DOHH2 (cell line): Measurements from ENCODE around the gene THRB.
"Not testable (repeated sequence)": the region's sequence is repeated elsewhere in the genome, so short reads cannot be mapped to it uniquely, and the experiment has no call there.

ENCODE experiments used
- H3F3A ChIP-seq: fragments of 200-600 bp; sonication (generic), shearing (Covaris generic); 2 replicates; pipeline ENCODE4 v1.6.0; 2016; ENCODE audit warnings: antibody characterized with exemption, mild to moderate bottlenecking; ENCODE audit not compliant: control insufficient read depth, insufficient read depth
- H3K27ac ChIP-seq: fragments of 200-600 bp; sonication (generic); 2 replicates; pipeline ENCODE4 v1.5.1; 2014; ENCODE audit warnings: low read depth, mild to moderate bottlenecking, low read length, moderate library complexity
- H3K27me3 ChIP-seq: fragments of 200-600 bp; sonication (generic); 2 replicates; pipeline ENCODE4 v1.6.1; 2014; ENCODE audit warnings: mild to moderate bottlenecking, low read length, mixed read lengths; ENCODE audit not compliant: control insufficient read depth
- H3K36me3 ChIP-seq: fragments of 200-600 bp; sonication (generic); 2 replicates; pipeline ENCODE4 v1.6.1; 2014; ENCODE audit warnings: mild to moderate bottlenecking, low read length, moderate library complexity, mixed read lengths; ENCODE audit not compliant: control insufficient read depth
- H3K4me1 ChIP-seq: fragments of 200-600 bp; sonication (generic); 2 replicates; pipeline ENCODE4 v1.6.1; 2014; ENCODE audit warnings: mild to moderate bottlenecking, low read length, mixed read lengths; ENCODE audit not compliant: control insufficient read depth
- H3K4me2 ChIP-seq: fragments of 200-600 bp; sonication (generic); 2 replicates; pipeline ENCODE4 v1.6.0; 2014; ENCODE audit warnings: mild to moderate bottlenecking, low read length, moderate library complexity
- H3K4me3 ChIP-seq: fragments of 200-600 bp; sonication (generic); 2 replicates; pipeline ENCODE4 v1.5.1; 2014; ENCODE audit warnings: mild to moderate bottlenecking, low read length, mixed read lengths
- H3K79me2 ChIP-seq: fragments of 200-600 bp; sonication (generic); 2 replicates; pipeline ENCODE4 v1.6.1; 2014; ENCODE audit warnings: mild to moderate bottlenecking, low read length, mixed read lengths; ENCODE audit not compliant: control insufficient read depth
- H3K9me2 ChIP-seq: fragments of 200-600 bp; sonication (generic); replicated peaks from 2 replicates; pipeline ENCODE4 v1.6.1; 2014; ENCODE audit warnings: mild to moderate bottlenecking, low read length, mixed read lengths; ENCODE audit not compliant: control insufficient read depth
- H3K9me3 ChIP-seq: fragments of 200-600 bp; sonication (generic); 2 replicates; pipeline ENCODE4 v1.6.1; 2014; ENCODE audit warnings: antibody characterized with exemption, low read length, mixed read lengths; ENCODE audit not compliant: control insufficient read depth, insufficient read depth
- H4K20me1 ChIP-seq: fragments of 200-600 bp; sonication (generic); 2 replicates; pipeline ENCODE4 v1.6.0; 2014; ENCODE audit warnings: low read depth, mild to moderate bottlenecking, antibody characterized with exemption, low read length, moderate library complexity; ENCODE audit not compliant: control insufficient read depth, insufficient read depth
- EZH2phosphoT487 ChIP-seq: fragments of 200-600 bp; sonication (generic); IDR thresholded peaks from 2 replicates; pipeline ENCODE4 v1.6.1; 2017; ENCODE audit warnings: borderline replicate concordance, mild to moderate bottlenecking, antibody characterized with exemption, low read length, moderate library complexity, mixed read lengths
- TF ChIP-seq, protein P1 (sequence below): fragments of 200-600 bp; sonication (generic); IDR thresholded peaks from one replicate; pipeline ENCODE4 v1.5.1; 2014; ENCODE audit warnings: antibody characterized with exemption, mild to moderate bottlenecking, low read depth, low read length; ENCODE audit not compliant: poor library complexity, severe bottlenecking

THRB gene

GRCh38 chr3:24096271-24096670 is 398.4 kb downstream of the THRB start:
- H3K4me1 ChIP-seq = no peaks in the 10 kb centered on the region
- H3K4me2 ChIP-seq = no peak overlapping the region
- TF ChIP-seq, protein P1, sequence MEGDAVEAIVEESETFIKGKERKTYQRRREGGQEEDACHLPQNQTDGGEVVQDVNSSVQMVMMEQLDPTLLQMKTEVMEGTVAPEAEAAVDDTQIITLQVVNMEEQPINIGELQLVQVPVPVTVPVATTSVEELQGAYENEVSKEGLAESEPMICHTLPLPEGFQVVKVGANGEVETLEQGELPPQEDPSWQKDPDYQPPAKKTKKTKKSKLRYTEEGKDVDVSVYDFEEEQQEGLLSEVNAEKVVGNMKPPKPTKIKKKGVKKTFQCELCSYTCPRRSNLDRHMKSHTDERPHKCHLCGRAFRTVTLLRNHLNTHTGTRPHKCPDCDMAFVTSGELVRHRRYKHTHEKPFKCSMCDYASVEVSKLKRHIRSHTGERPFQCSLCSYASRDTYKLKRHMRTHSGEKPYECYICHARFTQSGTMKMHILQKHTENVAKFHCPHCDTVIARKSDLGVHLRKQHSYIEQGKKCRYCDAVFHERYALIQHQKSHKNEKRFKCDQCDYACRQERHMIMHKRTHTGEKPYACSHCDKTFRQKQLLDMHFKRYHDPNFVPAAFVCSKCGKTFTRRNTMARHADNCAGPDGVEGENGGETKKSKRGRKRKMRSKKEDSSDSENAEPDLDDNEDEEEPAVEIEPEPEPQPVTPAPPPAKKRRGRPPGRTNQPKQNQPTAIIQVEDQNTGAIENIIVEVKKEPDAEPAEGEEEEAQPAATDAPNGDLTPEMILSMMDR = no peak
- no peak for TF ChIP-seq EZH2phosphoT487
- no peaks in the 10 kb centered on the region for H3K36me3 ChIP-seq
- H3K9me2 ChIP-seq = no peaks in the 10 kb centered on the region
- H3K9me3 ChIP-seq = no peaks in the 10 kb centered on the region
- H3K27ac ChIP-seq = no peak overlapping the region
- no peaks in the 10 kb centered on the region for H4K20me1 ChIP-seq
- no peaks in the 10 kb centered on the region for H3K27me3 ChIP-seq
- no peak overlapping the region for H3K4me3 ChIP-seq
- no peaks in the 10 kb centered on the region for H3F3A ChIP-seq
- no peaks in the 10 kb centered on the region for H3K79me2 ChIP-seq

- H3F3A ChIP-seq, H4K20me1 ChIP-seq, H3K27me3 ChIP-seq, H3K79me2 ChIP-seq, H3K4me3 ChIP-seq, H3K4me2 ChIP-seq, H3K27ac ChIP-seq, H3K36me3 ChIP-seq, H3K9me3 ChIP-seq, H3K4me1 ChIP-seq, H3K9me2 ChIP-seq: not testable (repeated sequence)
These were observed 399.8 kb downstream of the THRB start for GRCh38 chr3:24094818-24095217.

- no peaks in the 10 kb centered on the region for H4K20me1 ChIP-seq
- H3K9me2 ChIP-seq = no peaks in the 10 kb centered on the region
- no peaks in the 10 kb centered on the region for H3K4me1 ChIP-seq
- H3K36me3 ChIP-seq = no peaks in the 10 kb centered on the region
- TF ChIP-seq, protein P1 = peak; percentile 49
- TF ChIP-seq EZH2phosphoT487 = no peak
- H3F3A ChIP-seq = no peaks in the 10 kb centered on the region
- no peaks in the 10 kb centered on the region for H3K9me3 ChIP-seq
- H3K4me3 ChIP-seq = no peak overlapping the region
- no peak overlapping the region for H3K27ac ChIP-seq
- H3K79me2 ChIP-seq = no peaks in the 10 kb centered on the region
- H3K27me3 ChIP-seq = no peaks in the 10 kb centered on the region
- H3K4me2 ChIP-seq = no peak overlapping the region
These were observed 405.9 kb downstream of the THRB start for GRCh38 chr3:24088782-24089181.

DNA sequence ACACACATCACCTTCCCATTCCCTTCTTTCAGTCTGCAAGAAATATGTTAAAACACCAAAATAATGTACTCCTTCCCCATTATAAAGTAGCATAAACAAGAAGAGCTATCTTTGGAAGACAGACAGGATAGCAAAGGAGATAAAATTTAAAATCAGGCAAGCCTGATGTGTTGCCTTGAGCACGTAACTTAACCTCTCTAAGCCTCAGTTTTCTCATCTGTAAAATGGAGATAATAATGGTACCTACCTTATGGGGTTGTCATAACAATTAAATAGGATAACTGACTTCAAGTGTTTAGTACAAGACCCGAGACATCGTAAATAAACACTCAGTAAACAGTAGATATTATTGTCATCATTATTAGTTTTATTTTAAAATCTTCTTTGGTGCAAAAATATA is 407.2 kb downstream of the THRB start:
- Histone ChIP-seq H3K79me2 (no peaks in the 10 kb centered on the region), H3K9me2 (no peaks in the 10 kb centered on the region), H3K4me2 (no peak overlapping the region), H3K36me3 (no peaks in the 10 kb centered on the region), H3K4me3 (no peak overlapping the region), H3K27ac (no peak overlapping the region), H4K20me1 (no peaks in the 10 kb centered on the region), H3K9me3 (no peaks in the 10 kb centered on the region), H3F3A (no peaks in the 10 kb centered on the region), H3K27me3 (no peaks in the 10 kb centered on the region), H3K4me1 (no peaks in the 10 kb centered on the region)
- TF ChIP-seq, protein P1 = no peak
- TF ChIP-seq EZH2phosphoT487 = no peak
